Astrocyte of the spinal cord (primary cell): Measurements from ENCODE around the gene DUSP28.

Experiments used
- DNase-seq: peaks from one replicate; pipeline ENCODE4 v3.0.0; 2011; ENCODE audit warnings: low read depth, low spot score
- H3K4me3 ChIP-seq: 2 replicates; pipeline ENCODE4 v1.5.1; 2011; ENCODE audit warnings: low read depth, mild to moderate bottlenecking, low read length, moderate library complexity
- CTCF ChIP-seq: IDR thresholded peaks from 2 replicates; pipeline ENCODE4 v1.5.1; 2012; ENCODE audit warnings: low read depth, mild to moderate bottlenecking, low read length, inconsistent platforms
- in situ Hi-C: cut with HindIII; loops from 2 replicates; pipeline ENCODE4 v1.10.0; 2017; ENCODE audit warnings: low sequenced_read_pairs

Gene DUSP28

GRCh38 chr2:240567137-240567871 lies 7.1 kb downstream of the DUSP28 start:
- in situ Hi-C loops = no loop called here
- no peak for TF ChIP-seq CTCF
- peak overlapping the region; percentile 62 for H3K4me3 ChIP-seq
- no peak for DNase-seq

- peak within 1 kb of the TSS; percentile 62 for H3K4me3 ChIP-seq
- in situ Hi-C loops = no loop called here
- no peak for DNase-seq
- TF ChIP-seq CTCF = no peak
Measured at GRCh38 chr2:240567872-240568677, 7.9 kb downstream of the DUSP28 start, which contains the start of gene RNPEPL1. RNPEPL1 (plus strand) TSS chr2:240568484; CDS start chr2:240568587, 103 bp downstream.

GRCh38 chr2:240568678-240569522 lies 8.7 kb downstream of the DUSP28 start:
- DNase-seq = peak; percentile 48
- peak overlapping the region; percentile 47 for H3K4me3 ChIP-seq
- no peak for TF ChIP-seq CTCF
- in situ Hi-C loops = no loop called here

- H3K4me3 ChIP-seq = peak overlapping the region; percentile 47
- TF ChIP-seq CTCF = no peak
- in situ Hi-C loops = no loop called here
- DNase-seq = no peak
Measured at GRCh38 chr2:240569523-240569997, 9.4 kb downstream of the DUSP28 start.

GRCh38 chr2:240569998-240570530 lies 9.9 kb downstream of the DUSP28 start:
- DNase-seq = no peak
- TF ChIP-seq CTCF = no peak
- no peak overlapping the region for H3K4me3 ChIP-seq
- in situ Hi-C loops = no loop called here
